ENCODE results near the gene SP100.
"Not testable (repeated sequence)": the region's sequence is repeated elsewhere in the genome, so short reads cannot be mapped to it uniquely, and the experiment has no call there.

The SP100 gene

GRCh38 chr2:230430957-230431910, 15.2 kb downstream of the SP100 start:
- H3F3A ChIP-seq (ENCODE audit: insufficient read depth), result peaks cover 19% of the 10 kb centered on the region; the same call in 1 of the 2 replicates
- H3K27ac ChIP-seq (ENCODE audit: low read depth, low read length), result no peak overlapping the region
- no peak overlapping the region for H2AFZ ChIP-seq (ENCODE audit: low read depth, low read length, severe bottlenecking)
- H3K4me3 ChIP-seq (ENCODE audit: insufficient read depth, low read length, poor library complexity, severe bottlenecking), result no peak overlapping the region
- H3K9ac ChIP-seq (ENCODE audit: low read length), result no peak overlapping the region
- no peaks in the 10 kb centered on the region; the same call in 1 of the 2 replicates for H3K9me3 ChIP-seq (ENCODE audit: insufficient read depth, low read length)
- peaks cover 61% of the 10 kb centered on the region for H3K36me3 ChIP-seq (ENCODE audit: low read length)
- peaks cover 90% of the 10 kb centered on the region for H3K79me2 ChIP-seq (ENCODE audit: insufficient read depth, low read length)
- H3K4me2 ChIP-seq (ENCODE audit: low read depth, low read length, poor library complexity, severe bottlenecking), result no peak overlapping the region
- H3K9me2 ChIP-seq (replicated peaks; ENCODE audit: insufficient read depth, low read length), result no peaks in the 10 kb centered on the region
- H4K20me1 ChIP-seq (ENCODE audit: low read depth, low read length), result no peaks in the 10 kb centered on the region
- H3K27me3 ChIP-seq (ENCODE audit: low read length), result no peaks in the 10 kb centered on the region
- TF ChIP-seq EZH2phosphoT487 (conservative IDR thresholded peaks at IDR 0.05; ENCODE audit: low read length) (no peak), CTCF (IDR thresholded peaks at IDR 0.05; ENCODE audit: insufficient read depth, low read length, poor library complexity, severe bottlenecking) (no peak)

GRCh38 chr2:230434677-230435324, 18.8 kb downstream of the SP100 start:
- no peak overlapping the region for H2AFZ ChIP-seq (ENCODE audit: low read depth, low read length, severe bottlenecking)
- no peak overlapping the region for H3K4me2 ChIP-seq (ENCODE audit: low read depth, low read length, poor library complexity, severe bottlenecking)
- peak overlapping the region; percentile 5; the same call in 1 of the 2 replicates for H3K27ac ChIP-seq (ENCODE audit: low read depth, low read length)
- H3K4me3 ChIP-seq (ENCODE audit: insufficient read depth, low read length, poor library complexity, severe bottlenecking), result no peak overlapping the region
- no peak overlapping the region for H3K9ac ChIP-seq (ENCODE audit: low read length)
- no peaks in the 10 kb centered on the region for H3K9me3 ChIP-seq (ENCODE audit: insufficient read depth, low read length)
- peaks cover 50% of the 10 kb centered on the region for H3K36me3 ChIP-seq (ENCODE audit: low read length)
- no peaks in the 10 kb centered on the region for H4K20me1 ChIP-seq (ENCODE audit: low read depth, low read length)
- peaks cover 32% of the 10 kb centered on the region for H3F3A ChIP-seq (ENCODE audit: insufficient read depth)
- H3K27me3 ChIP-seq (ENCODE audit: low read length), result no peaks in the 10 kb centered on the region
- H3K79me2 ChIP-seq (ENCODE audit: insufficient read depth, low read length), result peaks cover 93% of the 10 kb centered on the region
- H3K9me2 ChIP-seq (replicated peaks; ENCODE audit: insufficient read depth, low read length), result no peaks in the 10 kb centered on the region
- TF ChIP-seq CTCF (IDR thresholded peaks at IDR 0.05; ENCODE audit: insufficient read depth, low read length, poor library complexity, severe bottlenecking) (no peak), EZH2phosphoT487 (conservative IDR thresholded peaks at IDR 0.05; ENCODE audit: low read length) (no peak)

- Histone ChIP-seq H3K27me3 (ENCODE audit: low read length) (no peaks in the 10 kb centered on the region), H3K9ac (ENCODE audit: low read length) (no peak overlapping the region), H3K9me2 (replicated peaks; ENCODE audit: insufficient read depth, low read length) (no peaks in the 10 kb centered on the region), H3K27ac (ENCODE audit: low read depth, low read length) (no peak overlapping the region), H3F3A (ENCODE audit: insufficient read depth) (peaks cover 33% of the 10 kb centered on the region), H3K4me2 (ENCODE audit: low read depth, low read length, poor library complexity, severe bottlenecking) (no peak overlapping the region), H3K9me3 (ENCODE audit: insufficient read depth, low read length) (no peaks in the 10 kb centered on the region), H3K4me3 (ENCODE audit: insufficient read depth, low read length, poor library complexity, severe bottlenecking) (no peak overlapping the region), H4K20me1 (ENCODE audit: low read depth, low read length) (no peaks in the 10 kb centered on the region), H3K36me3 (ENCODE audit: low read length) (peaks cover 44% of the 10 kb centered on the region), H3K79me2 (ENCODE audit: insufficient read depth, low read length) (peaks cover 90% of the 10 kb centered on the region), H2AFZ (ENCODE audit: low read depth, low read length, severe bottlenecking) (no peak overlapping the region)
- no peak for TF ChIP-seq EZH2phosphoT487 (conservative IDR thresholded peaks at IDR 0.05; ENCODE audit: low read length)
- TF ChIP-seq CTCF (IDR thresholded peaks at IDR 0.05; ENCODE audit: insufficient read depth, low read length, poor library complexity, severe bottlenecking), result no peak
Measured at GRCh38 chr2:230435431-230435830, 19.4 kb downstream of the SP100 start.

- Histone ChIP-seq H3K79me2 (ENCODE audit: insufficient read depth, low read length) (peaks cover 73% of the 10 kb centered on the region), H3K4me3 (ENCODE audit: insufficient read depth, low read length, poor library complexity, severe bottlenecking) (peak overlapping the region; percentile 14), H3K9ac (ENCODE audit: low read length) (peak overlapping the region; percentile 16; the same call in 1 of the 2 replicates), H3K27ac (ENCODE audit: low read depth, low read length) (peak overlapping the region; percentile 53), H3K36me3 (ENCODE audit: low read length) (peaks cover 43% of the 10 kb centered on the region), H3F3A (ENCODE audit: insufficient read depth) (peaks cover 48% of the 10 kb centered on the region), H3K4me2 (ENCODE audit: low read depth, low read length, poor library complexity, severe bottlenecking) (peak overlapping the region; percentile 58)
- H3K9me2 ChIP-seq (replicated peaks; ENCODE audit: insufficient read depth, low read length); H4K20me1 ChIP-seq (ENCODE audit: low read depth, low read length); H3K27me3 ChIP-seq (ENCODE audit: low read length); H3K9me3 ChIP-seq (ENCODE audit: insufficient read depth, low read length); H2AFZ ChIP-seq (ENCODE audit: low read depth, low read length, severe bottlenecking): not testable (repeated sequence)
Measured at GRCh38 chr2:230439121-230439520, 23.1 kb downstream of the SP100 start.
